Activated CD4-positive, alpha-beta memory T cell treated with anti-CD3 and anti-CD28 coated beads, Interleukin-2, amount 10 ng/mL, durations not matched to agents 7 days and 5 days (primary cell): ENCODE results near the gene YKT6. TPM values are rescaled to one million over a fixed set of nuclear protein-coding genes. Genes with fewer than 3 reads are reported as not detected.

Experiments used
- CTCF ChIA-PET: fragments of 350-600 bp; sonication (Branson Sonifier 250); formaldehyde crosslinking; loops from one replicate; lab custom pipeline; 2021; ENCODE audit warnings: antibody characterized with exemption, inconsistent platforms; lab: Charles Lee
- POLR2A ChIA-PET: fragments of 350-600 bp; sonication (Branson Sonifier 250); formaldehyde crosslinking; loops from one replicate; lab custom pipeline; 2021; ENCODE audit warnings: antibody characterized with exemption; lab: Charles Lee
- DNase-seq: peaks from one replicate; pipeline ENCODE4 v3.0.0-alpha.2; 2020
- H3K27ac Mint-ChIP-seq: one replicate; pipeline ENCODE4 v1.8.0; 2021; ENCODE audit warnings: mild to moderate bottlenecking, mixed read lengths
- H3K27me3 Mint-ChIP-seq: one replicate; pipeline ENCODE4 v1.8.0; 2021; ENCODE audit warnings: mixed read lengths
- H3K36me3 Mint-ChIP-seq: one replicate; pipeline ENCODE4 v1.8.0; 2021; ENCODE audit warnings: low read depth, mixed read lengths
- H3K4me1 Mint-ChIP-seq: one replicate; pipeline ENCODE4 v1.8.0; 2021; ENCODE audit warnings: mixed read lengths
- H3K4me3 Mint-ChIP-seq: one replicate; pipeline ENCODE4 v1.8.0; 2021; ENCODE audit warnings: mild to moderate bottlenecking, mixed read lengths
- H3K9me3 Mint-ChIP-seq: one replicate; pipeline ENCODE4 v1.8.0; 2021; ENCODE audit warnings: mixed read lengths
- total RNA-seq, 2 experiments: library from RNA; stranded (reverse); gene quantifications; one replicate each; pipeline ENCODE4 v1.2.3, GENCODE V29; 2021

The YKT6 gene
- total RNA-seq, 2 experiments from 2014 or later: 59.1 to 60.9 TPM

DNA sequence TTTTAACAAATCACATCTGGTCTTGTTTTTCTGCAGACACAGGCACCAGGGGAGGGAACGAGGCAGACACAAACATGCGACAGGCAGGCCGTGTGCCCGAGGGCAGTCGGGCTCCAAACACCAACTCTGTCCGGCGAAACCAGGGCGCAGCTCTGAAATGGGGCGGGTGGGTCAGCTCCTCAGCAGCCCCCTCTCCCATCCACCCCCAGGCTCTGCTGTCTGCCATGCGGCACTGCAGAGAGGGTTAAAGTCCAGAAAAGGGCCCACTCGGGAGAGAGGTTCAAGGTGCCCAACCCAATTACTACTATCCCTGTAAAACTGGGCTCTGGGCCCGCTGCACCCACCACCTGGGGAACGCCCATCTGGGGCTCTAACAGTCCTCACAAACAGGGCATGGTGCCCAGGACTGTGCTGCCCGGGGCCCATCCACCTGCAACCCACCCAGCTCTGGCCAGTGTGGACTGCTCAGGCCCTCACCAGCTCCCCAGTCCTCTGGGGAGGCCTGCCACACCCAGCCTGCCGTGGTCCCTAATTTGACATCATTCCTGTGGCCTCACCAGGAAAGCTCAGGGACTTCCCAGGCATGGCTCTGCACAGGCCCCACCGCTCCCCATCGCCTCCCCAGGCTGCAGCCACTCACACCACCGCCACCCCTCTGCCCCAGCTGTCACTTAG, 18.7 kb downstream of the YKT6 start:
- Mint-ChIP-seq H3K4me3 (no peak overlapping the region), H3K27ac (no peak overlapping the region), H3K36me3 (no peaks in the 10 kb centered on the region), H3K4me1 (no peaks in the 10 kb centered on the region), H3K9me3 (no peaks in the 10 kb centered on the region), H3K27me3 (peaks cover 6% of the 10 kb centered on the region)
- DNase-seq: no peak
- ChIA-PET CTCF (interaction anchor here (0.7 kb wide), 2 partner anchors 21 to 189 kb away, joined by 3 to 4 read pairs; no protein-coding TSS in a partner anchor), POLR2A (no interaction called here)

DNA sequence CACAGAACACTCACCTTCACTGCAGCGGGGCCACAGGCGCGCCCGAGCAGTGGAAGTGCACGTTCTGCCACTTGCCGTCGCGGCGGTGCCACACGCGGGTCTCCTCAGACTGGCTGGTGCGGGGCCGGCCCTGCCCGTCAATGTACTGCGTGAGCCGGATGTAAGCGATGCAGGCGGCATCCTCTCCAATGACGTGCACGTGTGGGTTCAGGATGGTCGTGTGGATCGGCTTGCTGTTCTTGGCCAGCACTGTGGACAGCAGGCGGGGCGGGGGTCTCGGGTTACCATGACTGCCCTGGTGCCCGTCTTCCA, 19.2 kb downstream of the YKT6 start:
- Mint-ChIP-seq H3K4me3 (no peak overlapping the region), H3K27me3 (peaks cover 6% of the 10 kb centered on the region), H3K27ac (no peak overlapping the region), H3K4me1 (no peaks in the 10 kb centered on the region), H3K9me3 (no peaks in the 10 kb centered on the region), H3K36me3 (no peaks in the 10 kb centered on the region)
- ChIA-PET POLR2A (no interaction called here), CTCF (no interaction called here)
- DNase-seq: no peak

DNA sequence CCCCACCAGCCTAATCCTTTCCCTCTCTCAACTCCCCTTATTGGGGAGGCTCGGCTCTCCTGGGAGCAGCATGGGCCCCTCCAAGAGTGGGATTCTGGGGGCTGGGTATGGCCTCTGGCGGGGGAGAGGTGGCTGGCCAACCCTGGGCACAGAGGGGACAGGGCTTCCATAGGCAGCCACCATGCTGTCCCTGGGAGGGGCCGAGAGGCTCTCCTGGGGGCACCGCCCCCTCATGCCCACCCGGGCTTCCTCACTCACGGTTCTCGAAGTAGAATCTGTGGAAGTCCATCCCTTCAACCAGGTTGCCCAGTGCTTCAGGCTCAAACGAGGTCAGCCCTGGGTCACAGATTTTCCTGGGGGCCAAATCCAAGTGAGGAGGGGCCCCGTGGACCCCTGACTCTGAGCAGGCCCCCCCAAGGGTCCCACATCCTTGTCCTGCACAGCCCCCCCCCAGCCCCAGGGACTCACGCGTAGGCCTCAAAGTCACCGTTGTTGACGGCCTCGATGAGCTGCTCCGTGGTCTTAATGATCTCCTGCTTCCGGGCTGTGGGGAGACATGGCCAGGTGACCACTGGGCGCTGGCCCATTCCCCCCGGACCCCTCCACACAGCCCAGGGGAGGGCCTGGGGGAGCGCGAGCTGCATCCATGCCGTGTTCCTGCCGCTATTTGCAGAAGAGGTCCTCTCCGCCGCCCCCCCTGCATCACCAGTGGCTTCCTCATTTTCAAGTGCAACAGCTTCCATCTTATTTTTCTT, 19.8 kb downstream of the YKT6 start:
- Mint-ChIP-seq H3K4me3 (no peak overlapping the region), H3K27me3 (peaks cover 6% of the 10 kb centered on the region), H3K27ac (no peak overlapping the region), H3K36me3 (no peaks in the 10 kb centered on the region), H3K9me3 (no peaks in the 10 kb centered on the region), H3K4me1 (no peaks in the 10 kb centered on the region)
- ChIA-PET CTCF (no interaction called here), POLR2A (no interaction called here)
- no peak for DNase-seq

DNA sequence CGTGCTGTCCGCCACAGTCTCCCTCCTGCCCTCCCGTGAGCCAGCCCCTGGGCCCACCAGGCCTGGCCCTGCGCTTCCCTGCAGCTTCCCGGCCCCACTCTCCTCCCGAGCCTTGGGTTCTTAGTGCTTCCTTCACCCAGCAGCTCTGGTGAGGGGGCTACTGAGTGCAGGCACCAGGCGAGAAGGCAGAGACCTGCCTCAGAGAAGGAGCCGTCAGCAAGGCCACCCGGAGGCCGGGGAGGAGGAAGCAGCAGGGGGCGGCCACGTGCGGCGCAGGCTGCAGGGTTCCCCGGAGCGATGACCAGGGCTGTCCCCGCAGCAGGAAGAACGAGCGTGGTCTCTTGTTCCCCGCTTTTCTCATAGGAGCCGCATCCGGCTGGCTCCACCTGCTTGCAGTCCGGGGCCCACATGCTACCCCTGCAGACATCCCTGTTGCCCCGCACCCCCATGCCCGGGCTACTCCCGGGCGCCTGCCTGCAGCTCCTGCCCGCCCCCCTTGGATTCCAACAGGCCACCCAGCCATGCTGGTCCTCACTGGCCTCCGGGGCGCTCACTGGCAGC, 20.5 kb downstream of the YKT6 start:
- no peak overlapping the region for H3K27ac Mint-ChIP-seq
- POLR2A ChIA-PET: no interaction called here
- no peak for DNase-seq
- no peaks in the 10 kb centered on the region for H3K9me3 Mint-ChIP-seq
- no peak overlapping the region for H3K4me3 Mint-ChIP-seq
- no peaks in the 10 kb centered on the region for H3K36me3 Mint-ChIP-seq
- CTCF ChIA-PET: no interaction called here
- H3K4me1 Mint-ChIP-seq: no peaks in the 10 kb centered on the region
- H3K27me3 Mint-ChIP-seq: peaks cover 6% of the 10 kb centered on the region

DNA sequence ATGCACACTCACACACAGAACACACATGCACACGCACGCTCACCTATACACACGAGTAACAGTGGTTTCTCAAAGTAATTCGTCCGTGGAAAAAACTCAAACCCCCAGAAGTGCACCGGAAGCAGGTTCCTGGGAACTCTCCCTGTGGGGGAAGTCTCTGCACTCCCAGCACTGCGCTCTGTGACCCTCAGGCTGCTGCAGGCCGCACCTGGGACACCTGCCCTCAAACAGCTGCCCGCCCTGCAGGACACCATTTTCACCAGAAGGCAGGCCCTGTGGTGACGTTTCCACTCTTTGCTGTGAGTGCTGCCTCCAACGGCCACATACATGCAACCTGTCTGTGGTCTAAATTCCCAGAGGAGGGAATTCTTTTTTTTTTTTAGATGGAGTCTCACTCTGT, 21.3 kb downstream of the YKT6 start:
- no peak overlapping the region for H3K27ac Mint-ChIP-seq
- no peaks in the 10 kb centered on the region for H3K9me3 Mint-ChIP-seq
- peaks cover 6% of the 10 kb centered on the region for H3K27me3 Mint-ChIP-seq
- H3K4me3 Mint-ChIP-seq: no peak overlapping the region
- no peaks in the 10 kb centered on the region for H3K36me3 Mint-ChIP-seq
- CTCF ChIA-PET: no interaction called here
- H3K4me1 Mint-ChIP-seq: no peaks in the 10 kb centered on the region
- no peak for DNase-seq
- POLR2A ChIA-PET: no interaction called here

DNA sequence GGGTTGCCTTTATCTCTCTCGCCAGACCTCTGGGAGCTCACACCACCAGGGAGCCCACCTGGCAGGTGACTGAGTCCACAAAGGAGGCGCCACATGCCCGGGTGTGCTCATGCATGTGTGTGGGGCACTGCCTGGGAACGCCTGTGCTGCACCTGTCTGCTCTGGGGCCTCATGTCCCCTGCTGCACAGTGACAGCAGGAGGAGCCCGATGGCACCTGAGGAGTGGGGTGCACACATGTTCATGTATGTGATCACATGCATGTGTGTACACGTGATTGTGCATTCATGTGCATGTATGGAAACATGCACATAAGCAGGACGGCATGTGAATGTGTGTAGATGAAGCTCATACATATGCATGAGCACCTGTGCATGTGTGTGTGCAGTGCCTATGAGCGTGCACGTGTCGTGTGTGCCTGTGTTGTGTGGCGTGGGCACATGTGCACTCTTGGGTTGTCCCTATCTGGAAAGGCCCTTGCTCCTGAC, 22.0 kb downstream of the YKT6 start:
- POLR2A ChIA-PET: no interaction called here
- Mint-ChIP-seq H3K9me3 (no peaks in the 10 kb centered on the region), H3K4me3 (no peak overlapping the region), H3K27me3 (peaks cover 6% of the 10 kb centered on the region), H3K27ac (no peak overlapping the region), H3K36me3 (no peaks in the 10 kb centered on the region), H3K4me1 (no peaks in the 10 kb centered on the region)
- DNase-seq: no peak
- CTCF ChIA-PET: no interaction called here

DNA sequence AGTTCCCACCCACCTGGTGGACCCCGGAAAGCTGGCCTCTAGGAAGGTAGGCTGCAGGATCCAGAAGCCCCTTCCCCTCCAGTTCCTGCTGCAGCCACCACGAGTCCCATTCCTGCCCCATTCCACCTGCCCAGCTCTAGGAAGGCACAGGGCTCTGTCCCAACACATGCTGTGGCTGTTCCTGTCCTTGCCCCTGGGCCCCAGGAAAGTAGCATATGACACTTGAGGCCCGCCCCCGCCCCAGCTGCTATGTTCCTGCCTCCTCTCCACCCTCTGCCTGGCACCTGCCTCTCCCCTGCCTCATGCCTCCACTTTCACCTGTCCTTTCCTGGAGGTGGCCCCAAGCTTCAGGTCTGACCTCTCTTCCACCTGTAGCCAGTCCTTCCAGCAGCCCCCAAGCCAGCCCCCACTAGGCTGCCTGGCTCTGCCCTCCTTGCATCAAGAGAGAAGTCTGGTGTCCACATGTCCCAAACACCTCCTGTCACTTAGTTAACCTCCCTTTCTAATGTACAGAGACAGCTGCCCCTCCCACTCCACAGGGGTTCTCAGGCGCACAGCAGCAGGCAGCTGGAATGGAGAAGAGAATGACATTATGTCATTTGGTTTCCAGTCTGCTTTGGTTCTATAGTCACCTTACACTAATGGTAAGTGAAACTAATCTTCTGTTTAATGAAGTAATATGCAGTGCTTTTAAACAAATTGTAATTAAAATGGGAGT, 22.7 kb downstream of the YKT6 start:
- peaks cover 6% of the 10 kb centered on the region for H3K27me3 Mint-ChIP-seq
- H3K9me3 Mint-ChIP-seq: no peaks in the 10 kb centered on the region
- no peaks in the 10 kb centered on the region for H3K4me1 Mint-ChIP-seq
- no peak for DNase-seq
- H3K36me3 Mint-ChIP-seq: no peaks in the 10 kb centered on the region
- H3K27ac Mint-ChIP-seq: no peak overlapping the region
- no peak overlapping the region for H3K4me3 Mint-ChIP-seq
- CTCF ChIA-PET: no interaction called here
- POLR2A ChIA-PET: no interaction called here

DNA sequence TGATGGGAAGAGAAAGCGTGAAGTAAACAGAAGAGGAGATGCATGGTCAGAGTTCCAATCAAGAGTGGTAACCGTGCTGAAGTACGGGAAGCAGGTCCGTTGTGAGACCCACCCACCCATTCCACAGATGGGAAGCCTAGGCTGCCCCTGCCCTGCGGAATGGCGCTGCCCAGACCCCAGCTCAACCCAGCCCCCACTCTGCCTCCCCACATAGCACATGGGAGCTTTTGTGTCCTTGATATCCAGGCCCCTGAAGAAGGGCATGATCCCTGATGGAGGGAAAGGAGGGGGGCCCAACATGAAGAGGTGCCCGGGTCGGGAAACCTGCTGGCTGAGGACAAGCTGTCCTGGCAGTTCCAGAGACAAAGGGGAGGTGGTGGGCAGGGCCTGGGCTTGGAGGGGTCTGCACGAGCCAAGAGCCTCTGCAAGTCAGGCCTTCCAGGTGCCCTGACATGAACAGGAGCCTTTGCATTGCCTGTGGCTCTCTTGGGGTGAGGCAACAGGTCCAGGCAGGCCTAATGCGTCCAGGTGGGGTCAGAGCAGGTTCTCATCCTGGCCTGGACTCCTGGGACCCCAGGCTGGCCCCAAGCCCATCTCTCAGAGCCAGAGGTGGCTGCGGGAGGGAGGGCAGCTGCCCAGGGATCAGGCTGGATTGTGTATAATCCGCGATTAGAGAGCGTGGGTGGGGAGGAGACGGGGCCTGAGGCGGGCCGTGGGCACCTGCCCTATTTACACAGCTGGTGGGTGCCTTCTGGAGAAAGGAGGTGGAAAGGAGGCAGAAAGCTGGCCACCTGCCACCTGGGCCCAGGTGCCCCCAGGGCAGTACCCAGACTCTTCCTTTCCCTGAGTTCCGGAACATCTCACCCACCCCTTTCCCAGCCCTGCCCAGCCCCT, 23.5 kb downstream of the YKT6 start:
- H3K4me1 Mint-ChIP-seq: no peaks in the 10 kb centered on the region
- ChIA-PET CTCF (no interaction called here), POLR2A (no interaction called here)
- no peaks in the 10 kb centered on the region for H3K9me3 Mint-ChIP-seq
- DNase-seq: no peak
- no peak overlapping the region for H3K4me3 Mint-ChIP-seq
- H3K36me3 Mint-ChIP-seq: no peaks in the 10 kb centered on the region
- H3K27ac Mint-ChIP-seq: no peak overlapping the region
- H3K27me3 Mint-ChIP-seq: peaks cover 6% of the 10 kb centered on the region

DNA sequence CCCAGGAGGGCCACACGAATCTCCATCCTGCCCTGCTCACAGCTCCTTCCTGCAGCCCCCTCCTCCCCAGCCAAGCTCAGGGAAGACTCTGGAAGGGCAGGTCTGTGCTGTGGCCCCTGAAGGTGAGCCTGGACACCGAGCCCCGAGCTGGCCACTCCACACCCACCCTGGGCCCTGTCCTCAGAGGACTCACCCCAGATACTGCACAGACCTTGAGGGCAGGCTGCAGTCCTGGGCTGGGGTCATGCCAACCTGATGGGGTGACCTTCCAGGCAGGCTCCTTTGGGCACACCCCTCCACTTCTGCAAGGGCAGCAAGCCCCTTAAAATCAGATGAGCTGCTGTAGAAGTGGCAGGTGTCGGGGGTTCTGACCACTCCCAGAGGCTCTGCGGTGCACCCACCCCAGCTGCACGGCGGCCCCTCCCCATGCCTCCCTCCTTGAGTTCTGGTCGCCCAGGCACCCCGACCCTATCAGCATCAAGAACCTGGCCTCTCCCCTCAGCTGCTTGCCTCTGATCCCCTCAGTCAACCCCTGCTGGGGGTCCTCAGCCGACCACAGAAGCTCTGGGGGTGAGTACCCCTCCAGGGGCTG, 24.3 kb downstream of the YKT6 start:
- POLR2A ChIA-PET: no interaction called here
- no peaks in the 10 kb centered on the region for H3K9me3 Mint-ChIP-seq
- H3K4me3 Mint-ChIP-seq: no peak overlapping the region
- no peak for DNase-seq
- no peaks in the 10 kb centered on the region for H3K36me3 Mint-ChIP-seq
- H3K27me3 Mint-ChIP-seq: peaks cover 6% of the 10 kb centered on the region
- CTCF ChIA-PET: no interaction called here
- H3K27ac Mint-ChIP-seq: no peak overlapping the region
- H3K4me1 Mint-ChIP-seq: no peaks in the 10 kb centered on the region

DNA sequence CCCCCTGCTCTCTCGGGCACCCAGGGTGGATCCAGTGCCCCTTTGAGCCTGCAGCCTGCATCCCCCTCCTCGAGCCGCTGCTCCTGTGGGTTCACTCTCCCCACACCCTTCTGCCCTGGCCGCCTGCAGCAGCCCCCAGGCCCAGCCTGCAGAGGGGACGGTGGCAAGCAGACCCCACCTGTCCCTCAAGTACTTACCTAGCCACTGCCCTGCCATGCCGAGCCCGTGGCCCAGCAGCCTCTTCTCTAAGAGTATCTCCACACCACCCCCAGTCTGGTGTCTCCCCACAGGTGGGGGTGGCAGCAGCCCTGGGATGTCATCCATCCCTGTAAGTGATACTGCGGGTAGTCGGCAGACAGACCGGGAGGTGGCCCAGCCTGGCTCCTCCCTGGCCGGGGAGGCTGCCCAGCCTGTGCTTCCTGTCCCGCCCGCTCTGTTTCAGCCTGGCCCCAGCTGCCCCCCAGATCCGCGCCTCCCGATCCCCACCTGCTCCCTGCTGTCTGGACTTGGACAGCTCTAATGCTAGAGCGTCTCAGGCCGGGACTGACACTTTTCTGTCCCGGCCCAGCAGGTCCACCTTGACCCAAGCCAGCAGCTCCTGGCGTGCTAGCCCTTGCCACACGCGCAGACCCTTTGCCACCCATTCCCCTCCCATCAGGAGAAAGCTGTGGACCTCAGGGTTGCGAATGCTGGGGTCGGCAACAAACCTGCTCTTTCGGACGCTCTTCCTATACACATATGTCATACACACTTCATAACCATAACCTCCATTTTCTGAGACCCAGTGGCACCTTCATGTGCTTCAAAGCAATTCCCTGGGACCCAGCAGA, 25.0 kb downstream of the YKT6 start:
- DNase-seq: no peak
- no peak overlapping the region for H3K27ac Mint-ChIP-seq
- H3K36me3 Mint-ChIP-seq: no peaks in the 10 kb centered on the region
- POLR2A ChIA-PET: no interaction called here
- H3K9me3 Mint-ChIP-seq: no peaks in the 10 kb centered on the region
- H3K4me1 Mint-ChIP-seq: no peaks in the 10 kb centered on the region
- CTCF ChIA-PET: no interaction called here
- no peak overlapping the region for H3K4me3 Mint-ChIP-seq
- H3K27me3 Mint-ChIP-seq: peaks cover 6% of the 10 kb centered on the region

DNA sequence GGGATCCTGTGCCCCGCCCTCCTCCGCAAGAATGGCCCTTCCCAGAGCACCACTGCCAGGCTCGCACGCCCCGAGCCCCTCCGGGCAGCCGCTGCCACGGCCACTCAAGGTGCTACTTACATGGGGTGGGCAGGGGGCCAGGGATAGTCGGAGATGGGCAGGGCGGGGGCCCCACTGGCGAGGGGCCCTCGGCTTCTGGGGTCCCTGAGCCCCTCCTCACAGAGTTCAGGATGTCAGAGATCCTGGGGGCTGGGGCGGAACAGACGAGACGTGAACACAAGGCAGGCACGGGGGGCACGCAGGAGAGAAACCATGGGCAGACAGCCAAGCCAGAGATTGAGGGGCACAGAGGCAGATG, 25.6 kb downstream of the YKT6 start:
- H3K27ac Mint-ChIP-seq: no peak overlapping the region
- H3K9me3 Mint-ChIP-seq: no peaks in the 10 kb centered on the region
- H3K4me1 Mint-ChIP-seq: no peaks in the 10 kb centered on the region
- no peak for DNase-seq
- peaks cover 6% of the 10 kb centered on the region for H3K27me3 Mint-ChIP-seq
- H3K36me3 Mint-ChIP-seq: no peaks in the 10 kb centered on the region
- ChIA-PET POLR2A (no interaction called here), CTCF (no interaction called here)
- H3K4me3 Mint-ChIP-seq: no peak overlapping the region

DNA sequence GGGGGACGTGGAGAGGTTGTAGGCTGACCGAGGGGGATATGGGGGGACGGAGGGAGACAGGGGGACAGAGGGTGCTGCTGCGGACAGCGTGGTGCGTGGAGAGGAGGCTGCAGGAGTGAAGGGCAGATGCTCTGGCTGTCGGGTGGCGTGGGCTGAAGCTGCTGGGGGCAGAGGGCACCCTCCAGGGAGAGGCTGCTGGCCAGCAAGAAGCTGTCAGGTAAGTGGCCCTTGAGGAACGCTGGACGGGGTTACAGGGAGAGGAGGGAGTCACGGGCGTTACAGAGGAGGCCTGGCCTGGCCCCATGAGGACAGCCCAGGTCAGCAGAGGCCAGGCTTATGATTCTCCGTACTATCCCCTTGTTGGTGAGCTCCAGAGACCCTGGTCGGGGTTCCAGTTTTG, 27.1 kb downstream of the YKT6 start:
- Mint-ChIP-seq H3K9me3 (no peaks in the 10 kb centered on the region), H3K27me3 (peaks cover 6% of the 10 kb centered on the region), H3K36me3 (no peaks in the 10 kb centered on the region), H3K4me1 (no peaks in the 10 kb centered on the region), H3K27ac (no peak overlapping the region), H3K4me3 (no peak overlapping the region)
- no peak for DNase-seq
- CTCF ChIA-PET: no interaction called here
- POLR2A ChIA-PET: interaction anchor here (0.8 kb wide), 1 partner anchor 15 kb away, joined by 3 read pairs; no protein-coding TSS in a partner anchor
